D721Med (cell line): Measurements from ENCODE around the gene SPHK1.

Experiments used
- DNase-seq: peaks from one replicate; pipeline ENCODE4 v3.0.0; 2011; ENCODE audit warnings: low spot score; ENCODE audit not compliant: insufficient read length
- FAIRE-seq: peaks from 2 replicates; lab custom pipeline; 2011; peaks lifted over from hg19 to GRCh38; lab: Jason Lieb, UNC
- TF ChIP-seq, protein P1 (sequence below): IDR thresholded peaks from 2 replicates; pipeline ENCODE4 v1.5.1; 2012; ENCODE audit warnings: mild to moderate bottlenecking, control low read depth; ENCODE audit not compliant: insufficient read depth; ENCODE audit errors: missing control alignments

Gene SPHK1

DNA sequence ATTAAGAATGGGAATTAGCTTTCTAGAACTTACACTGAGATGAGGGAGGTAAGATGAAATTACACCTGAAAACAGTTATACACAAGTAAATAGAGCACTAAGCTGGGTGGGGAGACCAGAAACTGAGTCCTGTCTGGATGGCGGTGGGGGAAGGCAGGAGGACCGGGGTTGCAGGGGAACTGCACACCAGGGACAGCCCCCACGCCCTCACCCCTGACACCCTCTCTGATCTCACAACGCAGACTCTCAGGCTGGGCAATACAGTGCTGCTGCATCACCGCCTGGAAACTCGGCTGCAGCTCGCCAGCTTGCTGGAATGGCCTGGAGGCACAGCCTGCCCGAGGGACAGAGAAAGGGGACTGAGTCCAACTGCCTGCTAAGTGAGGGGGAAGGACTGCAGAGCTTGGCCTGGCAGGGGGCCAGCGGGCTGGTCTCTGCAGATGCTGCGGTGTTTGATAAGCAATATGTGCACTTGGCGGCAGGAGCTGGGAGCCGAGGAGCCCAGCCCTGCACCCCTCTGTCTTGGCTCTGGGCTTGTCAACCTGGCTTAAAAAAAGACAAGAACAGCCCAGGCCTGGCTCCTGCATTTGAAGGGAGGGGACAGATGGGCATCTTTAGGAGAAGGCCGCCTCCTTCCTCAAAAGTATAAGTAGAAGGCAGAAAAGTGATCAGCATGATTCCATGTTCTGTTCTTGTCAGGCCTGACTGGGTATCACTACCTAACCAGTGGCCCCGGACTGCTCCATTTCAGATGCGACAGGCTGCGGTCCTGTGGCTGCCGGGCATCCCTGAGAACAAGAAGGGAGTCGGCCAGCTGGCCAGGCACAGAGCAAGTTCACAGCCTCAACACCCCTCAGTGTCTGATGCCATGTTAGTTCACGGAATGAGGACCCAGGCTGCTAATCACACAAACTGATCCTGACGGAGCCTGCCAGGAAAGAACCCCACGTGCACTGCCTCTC lies 30.2 kb downstream of the SPHK1 start:
- no peak for FAIRE-seq
- DNase-seq = no peak
- TF ChIP-seq, protein P1, sequence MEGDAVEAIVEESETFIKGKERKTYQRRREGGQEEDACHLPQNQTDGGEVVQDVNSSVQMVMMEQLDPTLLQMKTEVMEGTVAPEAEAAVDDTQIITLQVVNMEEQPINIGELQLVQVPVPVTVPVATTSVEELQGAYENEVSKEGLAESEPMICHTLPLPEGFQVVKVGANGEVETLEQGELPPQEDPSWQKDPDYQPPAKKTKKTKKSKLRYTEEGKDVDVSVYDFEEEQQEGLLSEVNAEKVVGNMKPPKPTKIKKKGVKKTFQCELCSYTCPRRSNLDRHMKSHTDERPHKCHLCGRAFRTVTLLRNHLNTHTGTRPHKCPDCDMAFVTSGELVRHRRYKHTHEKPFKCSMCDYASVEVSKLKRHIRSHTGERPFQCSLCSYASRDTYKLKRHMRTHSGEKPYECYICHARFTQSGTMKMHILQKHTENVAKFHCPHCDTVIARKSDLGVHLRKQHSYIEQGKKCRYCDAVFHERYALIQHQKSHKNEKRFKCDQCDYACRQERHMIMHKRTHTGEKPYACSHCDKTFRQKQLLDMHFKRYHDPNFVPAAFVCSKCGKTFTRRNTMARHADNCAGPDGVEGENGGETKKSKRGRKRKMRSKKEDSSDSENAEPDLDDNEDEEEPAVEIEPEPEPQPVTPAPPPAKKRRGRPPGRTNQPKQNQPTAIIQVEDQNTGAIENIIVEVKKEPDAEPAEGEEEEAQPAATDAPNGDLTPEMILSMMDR = no peak

DNA sequence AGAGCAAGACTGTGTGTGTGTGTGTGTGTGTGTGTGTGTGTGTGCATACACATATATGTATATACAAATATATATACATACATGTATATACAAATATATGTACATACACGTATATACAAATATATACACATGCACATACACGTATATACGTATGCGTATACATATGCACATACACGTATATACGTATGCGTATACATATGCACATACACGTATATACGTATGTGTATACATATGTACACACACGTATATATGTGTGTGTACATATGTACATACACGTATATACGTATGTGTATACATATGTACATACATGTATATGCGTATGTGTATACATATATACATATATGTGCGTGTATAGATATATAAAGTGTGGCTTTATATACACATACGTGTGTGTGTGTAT lies 31.4 kb downstream of the SPHK1 start:
- DNase-seq (no peak), FAIRE-seq (no peak)
- TF ChIP-seq, protein P1 = no peak

DNA sequence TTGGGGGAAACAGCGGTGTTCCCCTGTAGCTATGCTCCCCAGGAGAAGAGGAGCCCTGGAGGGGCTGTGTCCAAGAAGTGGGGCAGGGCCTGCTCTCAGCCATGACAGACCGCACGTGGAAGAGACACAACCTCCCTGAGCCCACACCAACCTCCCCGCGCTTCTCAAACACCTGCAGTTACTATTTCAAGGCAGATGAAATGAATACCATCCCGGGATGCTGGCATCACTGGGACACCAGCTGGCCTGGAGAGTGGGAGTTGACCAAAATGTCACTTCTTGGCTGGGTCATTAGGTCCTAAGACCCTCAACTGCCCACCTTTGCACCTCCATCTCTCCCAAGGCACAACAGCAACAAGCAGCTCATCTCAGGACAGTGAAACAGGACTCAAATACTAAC lies 32.0 kb downstream of the SPHK1 start:
- TF ChIP-seq, protein P1 = no peak
- DNase-seq (no peak), FAIRE-seq (no peak)

DNA sequence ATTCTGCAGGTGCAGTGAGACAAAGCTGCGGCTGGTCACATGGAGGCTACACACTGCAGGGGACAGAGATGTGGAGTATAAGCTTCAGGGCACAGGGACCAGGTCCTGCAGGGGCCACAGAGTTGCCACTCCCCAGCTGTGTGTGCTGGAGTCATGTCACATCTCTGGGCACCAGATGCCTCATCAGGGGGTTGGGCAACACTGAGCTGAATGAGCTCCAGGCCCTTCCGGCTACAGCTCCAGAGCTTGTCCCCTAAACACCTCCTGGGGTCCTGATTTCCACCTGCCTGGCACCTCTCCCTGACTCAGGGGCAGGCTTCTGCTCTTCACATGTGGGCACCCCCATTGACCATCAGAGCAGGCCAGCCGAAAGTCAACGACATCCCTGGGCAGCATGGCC lies 32.5 kb downstream of the SPHK1 start:
- TF ChIP-seq, protein P1 = no peak
- DNase-seq (no peak), FAIRE-seq (no peak)

DNA sequence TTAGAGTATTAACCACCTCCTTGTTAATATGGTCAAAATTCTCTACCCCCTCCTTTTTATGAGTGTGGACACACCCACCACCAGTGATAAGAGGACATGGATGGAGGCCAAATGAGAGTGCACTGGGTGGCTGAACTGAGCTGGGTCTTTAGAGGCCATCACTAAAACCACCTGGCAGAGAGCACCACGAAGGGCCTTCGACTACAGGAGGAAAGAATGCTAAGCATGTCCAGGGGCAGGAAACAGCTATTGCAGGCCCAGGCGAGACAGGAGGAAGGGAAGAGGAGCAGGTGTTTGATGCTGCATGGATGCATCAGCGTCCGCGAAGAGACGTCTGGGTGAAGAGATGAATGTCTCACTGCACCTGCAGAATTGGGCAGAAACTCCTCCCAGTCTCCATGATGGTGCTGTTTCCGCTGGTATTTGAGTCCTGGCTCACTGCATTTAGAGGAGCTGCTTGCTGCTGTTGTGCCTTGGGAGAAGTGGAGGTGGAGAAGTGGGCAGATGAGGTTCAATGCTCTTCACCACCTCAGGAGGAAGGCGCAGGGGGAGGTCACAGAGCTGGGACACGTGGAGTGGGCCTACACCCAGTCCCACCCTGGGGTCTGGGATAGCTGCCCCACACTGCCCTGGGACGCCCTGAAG lies 33.2 kb downstream of the SPHK1 start:
- TF ChIP-seq, protein P1 = no peak
- FAIRE-seq (no peak), DNase-seq (no peak)

DNA sequence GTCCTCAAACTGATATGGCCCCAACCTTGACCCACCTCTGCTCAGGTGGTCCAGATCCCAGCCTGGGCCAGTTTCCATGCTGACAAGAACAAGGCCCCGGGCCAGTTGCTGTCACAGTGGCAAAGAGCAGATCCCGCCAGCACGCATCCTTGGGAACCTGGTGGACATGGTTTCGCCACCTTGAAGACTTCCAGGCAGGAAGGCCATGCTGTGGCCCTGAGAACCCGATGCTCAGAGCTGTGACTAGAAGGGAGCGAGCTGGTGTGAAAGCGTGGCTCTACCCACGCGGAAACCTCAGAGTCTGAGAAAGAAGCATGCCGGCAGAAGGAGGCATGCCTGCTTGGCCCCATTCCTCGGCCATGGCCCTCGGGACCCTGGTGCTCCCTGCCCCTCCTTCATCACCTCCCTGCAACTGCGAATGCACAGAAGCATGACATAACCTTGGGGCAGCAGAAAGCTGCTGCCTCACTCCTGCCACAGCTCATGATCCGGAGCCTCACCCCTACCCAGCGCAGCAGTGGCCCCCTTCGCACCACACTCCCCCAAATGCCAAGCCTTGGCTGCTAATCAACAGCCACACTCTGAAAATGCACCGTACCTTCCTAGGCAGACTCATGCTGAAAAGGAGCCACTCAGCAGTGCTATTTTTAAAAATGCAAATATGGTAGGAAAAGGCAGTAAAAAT lies 35.3 kb downstream of the SPHK1 start:
- DNase-seq = no peak
- TF ChIP-seq, protein P1 = no peak
- FAIRE-seq = no peak
